Measurements from ENCODE around the gene RFTN1.

Gene RFTN1

GRCh38 chr3:16331319-16331883 lies 182.1 kb downstream of the RFTN1 start:
- TF ChIP-seq POU2F2 (IDR thresholded peaks at IDR 0.05; ENCODE audit: low read depth, low read length) (no peak), POLR2A (IDR thresholded peaks at IDR 0.05; ENCODE audit: low read depth, low read length) (no peak), TAF1 (IDR thresholded peaks at IDR 0.05; ENCODE audit: low read depth, low read length) (no peak), POLR2AphosphoS5 (IDR thresholded peaks at IDR 0.05; ENCODE audit: low read depth, low read length) (no peak), SPI1 (IDR thresholded peaks at IDR 0.05; ENCODE audit: low read depth, low read length) (no peak), PAX5 (IDR thresholded peaks at IDR 0.05; ENCODE audit: insufficient read depth, low read length, severe bottlenecking) (no peak)
- FAIRE-seq (no peak), DNase-seq (ENCODE audit: insufficient read length, low spot score) (no peak)

- no peak for FAIRE-seq
- TF ChIP-seq POU2F2 (IDR thresholded peaks at IDR 0.05; ENCODE audit: low read depth, low read length) (no peak), POLR2A (IDR thresholded peaks at IDR 0.05; ENCODE audit: low read depth, low read length) (no peak), SPI1 (IDR thresholded peaks at IDR 0.05; ENCODE audit: low read depth, low read length) (no peak), POLR2AphosphoS5 (IDR thresholded peaks at IDR 0.05; ENCODE audit: low read depth, low read length) (no peak), TAF1 (IDR thresholded peaks at IDR 0.05; ENCODE audit: low read depth, low read length) (no peak), PAX5 (IDR thresholded peaks at IDR 0.05; ENCODE audit: insufficient read depth, low read length, severe bottlenecking) (no peak)
- no peak for DNase-seq (ENCODE audit: insufficient read length, low spot score)
Measured at GRCh38 chr3:16330351-16330750, 183.1 kb downstream of the RFTN1 start.

- FAIRE-seq (no peak), DNase-seq (ENCODE audit: insufficient read length, low spot score) (no peak)
- TF ChIP-seq PAX5 (IDR thresholded peaks at IDR 0.05; ENCODE audit: insufficient read depth, low read length, severe bottlenecking), result no peak
- no peak for TF ChIP-seq TAF1 (IDR thresholded peaks at IDR 0.05; ENCODE audit: low read depth, low read length)
- no peak for TF ChIP-seq POU2F2 (IDR thresholded peaks at IDR 0.05; ENCODE audit: low read depth, low read length)
- TF ChIP-seq POLR2AphosphoS5 (IDR thresholded peaks at IDR 0.05; ENCODE audit: low read depth, low read length), result no peak
- TF ChIP-seq SPI1 (IDR thresholded peaks at IDR 0.05; ENCODE audit: low read depth, low read length), result no peak
- TF ChIP-seq POLR2A (IDR thresholded peaks at IDR 0.05; ENCODE audit: low read depth, low read length), result no peak
Measured at GRCh38 chr3:16329826-16330129, 183.7 kb downstream of the RFTN1 start.

GRCh38 chr3:16329036-16329825 lies 184.3 kb downstream of the RFTN1 start:
- TF ChIP-seq POLR2AphosphoS5 (IDR thresholded peaks at IDR 0.05; ENCODE audit: low read depth, low read length) (peak; percentile 39; the same call in 1 of the 2 replicates), TAF1 (IDR thresholded peaks at IDR 0.05; ENCODE audit: low read depth, low read length) (no peak)
- FAIRE-seq (no peak), DNase-seq (ENCODE audit: insufficient read length, low spot score) (no peak)

GRCh38 chr3:16328124-16328523 lies 185.4 kb downstream of the RFTN1 start:
- no peak for TF ChIP-seq POLR2A (IDR thresholded peaks at IDR 0.05; ENCODE audit: low read depth, low read length)
- no peak; the same call in 1 of the 2 replicates for TF ChIP-seq POLR2AphosphoS5 (IDR thresholded peaks at IDR 0.05; ENCODE audit: low read depth, low read length)
- no peak for TF ChIP-seq PAX5 (IDR thresholded peaks at IDR 0.05; ENCODE audit: insufficient read depth, low read length, severe bottlenecking)
- TF ChIP-seq SPI1 (IDR thresholded peaks at IDR 0.05; ENCODE audit: low read depth, low read length), result no peak
- no peak for TF ChIP-seq TAF1 (IDR thresholded peaks at IDR 0.05; ENCODE audit: low read depth, low read length)
- TF ChIP-seq POU2F2 (IDR thresholded peaks at IDR 0.05; ENCODE audit: low read depth, low read length), result no peak

GRCh38 chr3:16326724-16327349 lies 186.7 kb downstream of the RFTN1 start:
- TF ChIP-seq POLR2A (IDR thresholded peaks at IDR 0.05; ENCODE audit: low read depth, low read length), result no peak
- no peak for TF ChIP-seq POLR2AphosphoS5 (IDR thresholded peaks at IDR 0.05; ENCODE audit: low read depth, low read length)
- no peak for TF ChIP-seq TAF1 (IDR thresholded peaks at IDR 0.05; ENCODE audit: low read depth, low read length)
- TF ChIP-seq SPI1 (IDR thresholded peaks at IDR 0.05; ENCODE audit: low read depth, low read length), result no peak
- no peak for TF ChIP-seq PAX5 (IDR thresholded peaks at IDR 0.05; ENCODE audit: insufficient read depth, low read length, severe bottlenecking)
- no peak for TF ChIP-seq POU2F2 (IDR thresholded peaks at IDR 0.05; ENCODE audit: low read depth, low read length)
- FAIRE-seq (no peak), DNase-seq (ENCODE audit: insufficient read length, low spot score) (no peak)

More at GRCh38 chr3:16328124-16328523, 185.4 kb downstream of the RFTN1 start:
- no peak for FAIRE-seq
- DNase-seq (ENCODE audit: insufficient read length, low spot score), result no peak

GRCh38 chr3:16325850-16326249 lies 187.6 kb downstream of the RFTN1 start:
- DNase-seq (ENCODE audit: insufficient read length, low spot score) (no peak), FAIRE-seq (no peak)
- no peak for TF ChIP-seq POLR2AphosphoS5 (IDR thresholded peaks at IDR 0.05; ENCODE audit: low read depth, low read length)

GRCh38 chr3:16323737-16324136 lies 189.8 kb downstream of the RFTN1 start:
- FAIRE-seq, result no peak
- TF ChIP-seq TAF1 (IDR thresholded peaks at IDR 0.05; ENCODE audit: low read depth, low read length) (no peak), PAX5 (IDR thresholded peaks at IDR 0.05; ENCODE audit: insufficient read depth, low read length, severe bottlenecking) (no peak), POU2F2 (IDR thresholded peaks at IDR 0.05; ENCODE audit: low read depth, low read length) (no peak), POLR2AphosphoS5 (IDR thresholded peaks at IDR 0.05; ENCODE audit: low read depth, low read length) (no peak), POLR2A (IDR thresholded peaks at IDR 0.05; ENCODE audit: low read depth, low read length) (no peak), SPI1 (IDR thresholded peaks at IDR 0.05; ENCODE audit: low read depth, low read length) (no peak)
- DNase-seq (ENCODE audit: insufficient read length, low spot score), result no peak

GRCh38 chr3:16322189-16322588 lies 191.3 kb downstream of the RFTN1 start:
- DNase-seq (ENCODE audit: insufficient read length, low spot score) (no peak), FAIRE-seq (no peak)
- TF ChIP-seq POLR2A (IDR thresholded peaks at IDR 0.05; ENCODE audit: low read depth, low read length), result no peak
- TF ChIP-seq POLR2AphosphoS5 (IDR thresholded peaks at IDR 0.05; ENCODE audit: low read depth, low read length), result no peak; the same call in 1 of the 2 replicates
- TF ChIP-seq POU2F2 (IDR thresholded peaks at IDR 0.05; ENCODE audit: low read depth, low read length), result no peak
- TF ChIP-seq SPI1 (IDR thresholded peaks at IDR 0.05; ENCODE audit: low read depth, low read length), result no peak
- no peak for TF ChIP-seq PAX5 (IDR thresholded peaks at IDR 0.05; ENCODE audit: insufficient read depth, low read length, severe bottlenecking)
- TF ChIP-seq TAF1 (IDR thresholded peaks at IDR 0.05; ENCODE audit: low read depth, low read length), result no peak
